GM23338 (cell line): ENCODE results near the gene DNAAF8. TPM values are rescaled to one million over a fixed set of nuclear protein-coding genes. Genes with fewer than 3 reads are reported as not detected.

Experiments used
- ATAC-seq: fragments of 200-7000 bp; cut with Tn5 transposase; 3 replicates; pipeline ENCODE4 v1.9.1; 2020
- DNase-seq: peaks from one replicate; pipeline ENCODE4 v3.0.0-alpha.2; 2015; ENCODE audit warnings: low spot score
- H2AFZ ChIP-seq: fragments of 200-600 bp; sonication (generic); 2 replicates; pipeline ENCODE4 v1.8.0; 2016; ENCODE audit warnings: antibody characterized with exemption, mild to moderate bottlenecking, moderate library complexity
- H3F3A ChIP-seq: fragments of 200-600 bp; sonication (generic); replicated peaks from 2 replicates; pipeline ENCODE4 v1.8.0; 2017; ENCODE audit warnings: antibody characterized with exemption, mixed run types, low read depth
- H3K27ac ChIP-seq: fragments of 200-600 bp; sonication (generic); 2 replicates; pipeline ENCODE4 v1.6.1; 2016; ENCODE audit warnings: low read depth
- H3K27me3 ChIP-seq: fragments of 200-600 bp; sonication (generic); 2 replicates; pipeline ENCODE4 v1.8.0; 2016; ENCODE audit warnings: mild to moderate bottlenecking, mixed run types, moderate library complexity; ENCODE audit not compliant: insufficient read depth
- H3K36me3 ChIP-seq: fragments of 200-600 bp; sonication (generic); 2 replicates; pipeline ENCODE4 v1.8.0; 2016; ENCODE audit warnings: mild to moderate bottlenecking; ENCODE audit not compliant: insufficient read depth
- H3K4me1 ChIP-seq: fragments of 200-600 bp; sonication (generic); 2 replicates; pipeline ENCODE4 v1.8.0; 2016; ENCODE audit warnings: mild to moderate bottlenecking, moderate library complexity; ENCODE audit not compliant: insufficient read depth
- H3K4me2 ChIP-seq: fragments of 200-600 bp; sonication (generic); 2 replicates; pipeline ENCODE4 v1.7.1; 2017; ENCODE audit warnings: mixed run types
- H3K4me3 ChIP-seq: fragments of 200-600 bp; sonication (generic); 2 replicates; pipeline ENCODE4 v1.6.1; 2016; ENCODE audit warnings: mixed run types
- H3K79me2 ChIP-seq: fragments of 200-600 bp; sonication (generic); replicated peaks from 2 replicates; pipeline ENCODE4 v1.8.0; 2017; ENCODE audit warnings: mild to moderate bottlenecking; ENCODE audit not compliant: insufficient read depth
- H3K9me2 ChIP-seq: fragments of 200-600 bp; sonication (generic); 2 replicates; pipeline ENCODE4 v1.8.0; 2017; ENCODE audit not compliant: insufficient read depth
- H4K20me1 ChIP-seq: fragments of 200-600 bp; sonication (generic); replicated peaks from 2 replicates; pipeline ENCODE4 v1.8.0; 2017; ENCODE audit warnings: mild to moderate bottlenecking; ENCODE audit not compliant: insufficient read depth
- H3K27ac Mint-ChIP-seq: 2 replicates; pipeline ENCODE4 v1.8.0; 2020; ENCODE audit warnings: inconsistent platforms, mild to moderate bottlenecking, moderate library complexity, mixed read lengths
- H3K27me3 Mint-ChIP-seq: 3 replicates; pipeline ENCODE4 v1.8.0; 2022; ENCODE audit warnings: low read depth, mild to moderate bottlenecking, moderate library complexity, mixed read lengths, inconsistent platforms; ENCODE audit not compliant: insufficient read depth, poor library complexity
- H3K36me3 Mint-ChIP-seq: 3 replicates; pipeline ENCODE4 v1.8.0; 2021; ENCODE audit warnings: low read depth, mild to moderate bottlenecking, inconsistent platforms, moderate library complexity, mixed read lengths
- H3K4me1 Mint-ChIP-seq: 3 replicates; pipeline ENCODE4 v1.8.0; 2020; ENCODE audit warnings: mild to moderate bottlenecking, inconsistent platforms, mixed read lengths
- H3K4me3 Mint-ChIP-seq: 3 replicates; pipeline ENCODE4 v1.8.0; 2021; ENCODE audit warnings: moderate library complexity, mild to moderate bottlenecking, inconsistent platforms, mixed read lengths
- H3K9me3 Mint-ChIP-seq: 3 replicates; pipeline ENCODE4 v1.8.0; 2020; ENCODE audit warnings: moderate library complexity, mild to moderate bottlenecking, inconsistent platforms, mixed read lengths
- CREB1 ChIP-seq: fragments of 250-450 bp; sonication (Bioruptor Pico); IDR thresholded peaks from 2 replicates; pipeline ENCODE4 v1.5.0; 2020; ENCODE audit warnings: low read depth, mild to moderate bottlenecking, moderate library complexity
- EZH2 ChIP-seq: fragments of 200-600 bp; sonication (generic); IDR thresholded peaks from one replicate; pipeline ENCODE4 v1.8.0; 2017; ENCODE audit warnings: antibody characterized with exemption, mild to moderate bottlenecking, low read depth; ENCODE audit not compliant: unreplicated experiment
- EZH2phosphoT487 ChIP-seq: fragments of 200-600 bp; sonication (generic); IDR thresholded peaks from one replicate; pipeline ENCODE4 v1.8.1; 2018; ENCODE audit warnings: antibody characterized with exemption; ENCODE audit not compliant: unreplicated experiment
- JUNB ChIP-seq: IDR thresholded peaks from one replicate; pipeline ENCODE4 v1.6.1; 2016; ENCODE audit warnings: antibody characterized with exemption; ENCODE audit not compliant: unreplicated experiment
- NANOG ChIP-seq: IDR thresholded peaks from 2 replicates; pipeline ENCODE4 v1.6.1; 2016; ENCODE audit warnings: antibody characterized with exemption, borderline replicate concordance
- POLR2AphosphoS5 ChIP-seq: IDR thresholded peaks from 2 replicates; pipeline ENCODE4 v1.6.1; 2016; ENCODE audit warnings: antibody characterized with exemption, low read depth
- ZNF114 ChIP-seq: fragments of 250-450 bp; sonication (Bioruptor Pico); IDR thresholded peaks from 2 replicates; pipeline ENCODE4 v1.5.0; 2020; ENCODE audit warnings: mild to moderate bottlenecking, moderate library complexity
- ZNF331 ChIP-seq: fragments of 250-450 bp; sonication (Bioruptor Pico); IDR thresholded peaks from 2 replicates; pipeline ENCODE4 v1.5.0; 2020; ENCODE audit warnings: low read depth, mild to moderate bottlenecking, moderate library complexity
- polyA plus RNA-seq: library from polyadenylated mRNA; unstranded; fragments of >200 nt; fragmentation: Nextera tagmentation; extraction: Ambion mirVana; gene quantifications from 2 replicates; pipeline ENCODE4 v1.2.1, GENCODE V29; 2016
- total RNA-seq: library from RNA; depleted of rRNA; stranded (reverse); fragments of >200 nt; shearing (Covaris generic); gene quantifications from 2 replicates; pipeline ENCODE4 v1.2.3, GENCODE V29; 2014
- TF ChIP-seq, protein P1 (sequence below), 2 experiments: fragments of 200-600 bp in 1 of 2; sonication (generic) in 1 of 2; conservative IDR thresholded peaks; 2 replicates each; pipeline versions ENCODE4 v1.5.1 to v1.6.1; 2016 to 2017; ENCODE audit warnings: antibody characterized with exemption in 2 of 2, low read depth in 2 of 2, mild to moderate bottlenecking in 2 of 2, moderate library complexity in 1 of 2
- TF ChIP-seq, protein P2 (sequence below): fragments of 250-450 bp; sonication (Bioruptor Pico); IDR thresholded peaks from 2 replicates; pipeline ENCODE4 v1.5.0; 2020; ENCODE audit warnings: mild to moderate bottlenecking, moderate library complexity

The DNAAF8 gene
- total and polyA plus RNA-seq, 2 experiments from 2014 or later = 0.34 to 1.3 TPM

DNA sequence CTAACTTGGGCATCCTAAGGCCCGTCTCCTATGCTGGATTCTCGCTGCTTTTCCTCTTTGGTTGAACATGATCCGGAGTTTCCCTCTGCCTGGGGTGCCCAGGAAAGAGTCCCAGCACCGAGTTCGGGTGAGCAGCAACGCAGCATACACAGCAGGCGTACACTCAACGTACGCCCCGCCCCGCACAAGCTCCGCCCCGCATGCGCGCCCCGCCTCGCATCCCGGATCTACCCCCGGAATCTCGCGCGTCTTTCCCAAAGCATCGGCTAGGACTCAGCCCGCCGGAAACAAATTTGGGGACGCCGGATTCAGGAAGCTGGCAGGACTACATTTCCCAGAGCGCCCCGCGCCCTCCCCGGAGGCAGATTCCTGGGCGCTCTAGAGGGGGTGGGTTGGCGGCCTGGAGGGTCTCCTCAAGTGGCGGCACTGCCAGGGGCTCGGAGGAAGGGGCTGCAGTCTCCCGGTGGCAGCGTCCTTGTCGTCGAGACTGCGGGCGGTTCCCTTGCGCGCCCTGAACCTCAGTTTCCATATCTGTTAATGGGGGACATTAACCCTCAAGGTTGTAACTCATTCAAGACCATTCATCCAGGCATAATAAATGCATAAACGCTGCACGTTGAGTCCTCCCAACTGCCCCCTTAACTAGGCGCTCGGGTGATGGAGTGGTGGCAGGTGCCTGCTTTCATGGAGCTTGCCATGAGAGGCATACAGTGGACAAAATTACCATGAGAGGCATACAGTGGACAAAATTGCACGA lies 34.4 kb downstream of the DNAAF8 start (continued):
- TF ChIP-seq EZH2 (no peak), JUNB (no peak), ZNF114 (CRISPR knock-in tag) (no peak), ZNF331 (CRISPR knock-in tag) (no peak), POLR2AphosphoS5 (peak; percentile 81)
- TF ChIP-seq, protein P1, sequence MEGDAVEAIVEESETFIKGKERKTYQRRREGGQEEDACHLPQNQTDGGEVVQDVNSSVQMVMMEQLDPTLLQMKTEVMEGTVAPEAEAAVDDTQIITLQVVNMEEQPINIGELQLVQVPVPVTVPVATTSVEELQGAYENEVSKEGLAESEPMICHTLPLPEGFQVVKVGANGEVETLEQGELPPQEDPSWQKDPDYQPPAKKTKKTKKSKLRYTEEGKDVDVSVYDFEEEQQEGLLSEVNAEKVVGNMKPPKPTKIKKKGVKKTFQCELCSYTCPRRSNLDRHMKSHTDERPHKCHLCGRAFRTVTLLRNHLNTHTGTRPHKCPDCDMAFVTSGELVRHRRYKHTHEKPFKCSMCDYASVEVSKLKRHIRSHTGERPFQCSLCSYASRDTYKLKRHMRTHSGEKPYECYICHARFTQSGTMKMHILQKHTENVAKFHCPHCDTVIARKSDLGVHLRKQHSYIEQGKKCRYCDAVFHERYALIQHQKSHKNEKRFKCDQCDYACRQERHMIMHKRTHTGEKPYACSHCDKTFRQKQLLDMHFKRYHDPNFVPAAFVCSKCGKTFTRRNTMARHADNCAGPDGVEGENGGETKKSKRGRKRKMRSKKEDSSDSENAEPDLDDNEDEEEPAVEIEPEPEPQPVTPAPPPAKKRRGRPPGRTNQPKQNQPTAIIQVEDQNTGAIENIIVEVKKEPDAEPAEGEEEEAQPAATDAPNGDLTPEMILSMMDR (conservative IDR thresholded peaks at IDR 0.05; ENCODE audit: low read depth in 2 of 2) = no peak

DNA sequence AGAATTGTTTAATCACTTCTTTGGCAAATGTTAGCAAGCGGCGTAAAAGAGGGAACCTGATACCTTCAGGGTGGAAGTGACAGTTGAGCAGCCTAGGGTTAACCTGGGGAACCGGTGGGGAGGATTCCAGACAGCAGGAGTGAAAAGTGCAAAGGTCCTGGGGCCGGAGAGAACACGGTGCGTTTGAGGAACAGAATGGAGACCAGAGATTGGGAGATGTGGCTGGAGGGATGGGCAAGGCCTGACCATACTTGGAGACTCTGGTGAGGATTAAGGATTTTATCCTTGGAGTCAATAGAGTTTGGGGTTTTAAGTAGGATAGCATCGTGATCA lies 34.9 kb downstream of the DNAAF8 start:
- no peaks in the 10 kb centered on the region for H4K20me1 ChIP-seq
- peak overlapping the region; percentile 89 for H3K4me2 ChIP-seq
- H3K36me3 ChIP-seq = no peaks in the 10 kb centered on the region
- H3K27me3 Mint-ChIP-seq = peaks cover 15% of the 10 kb centered on the region
- ATAC-seq = no peak
- no peak overlapping the region for H3K27ac Mint-ChIP-seq
- H3K4me3 ChIP-seq = peak overlapping the region; percentile 94
- H3K36me3 Mint-ChIP-seq = peaks cover 10% of the 10 kb centered on the region
- H3K9me3 Mint-ChIP-seq = no peaks in the 10 kb centered on the region
- no peak for DNase-seq
- H2AFZ ChIP-seq = peak overlapping the region; percentile 90
- no peaks in the 10 kb centered on the region for H3K27me3 ChIP-seq
- no peaks in the 10 kb centered on the region for H3K9me2 ChIP-seq
- peaks cover 23% of the 10 kb centered on the region for H3K4me1 Mint-ChIP-seq
- peaks cover 17% of the 10 kb centered on the region for H3K79me2 ChIP-seq
- peak overlapping the region; percentile 80 for H3K4me3 Mint-ChIP-seq
- peaks cover 17% of the 10 kb centered on the region; the same call in 1 of the 2 replicates for H3F3A ChIP-seq
- H3K27ac ChIP-seq = no peak overlapping the region
- TF ChIP-seq EZH2 = no peak
- no peak for TF ChIP-seq CREB1 (CRISPR knock-in tag)
- TF ChIP-seq, protein P2, sequence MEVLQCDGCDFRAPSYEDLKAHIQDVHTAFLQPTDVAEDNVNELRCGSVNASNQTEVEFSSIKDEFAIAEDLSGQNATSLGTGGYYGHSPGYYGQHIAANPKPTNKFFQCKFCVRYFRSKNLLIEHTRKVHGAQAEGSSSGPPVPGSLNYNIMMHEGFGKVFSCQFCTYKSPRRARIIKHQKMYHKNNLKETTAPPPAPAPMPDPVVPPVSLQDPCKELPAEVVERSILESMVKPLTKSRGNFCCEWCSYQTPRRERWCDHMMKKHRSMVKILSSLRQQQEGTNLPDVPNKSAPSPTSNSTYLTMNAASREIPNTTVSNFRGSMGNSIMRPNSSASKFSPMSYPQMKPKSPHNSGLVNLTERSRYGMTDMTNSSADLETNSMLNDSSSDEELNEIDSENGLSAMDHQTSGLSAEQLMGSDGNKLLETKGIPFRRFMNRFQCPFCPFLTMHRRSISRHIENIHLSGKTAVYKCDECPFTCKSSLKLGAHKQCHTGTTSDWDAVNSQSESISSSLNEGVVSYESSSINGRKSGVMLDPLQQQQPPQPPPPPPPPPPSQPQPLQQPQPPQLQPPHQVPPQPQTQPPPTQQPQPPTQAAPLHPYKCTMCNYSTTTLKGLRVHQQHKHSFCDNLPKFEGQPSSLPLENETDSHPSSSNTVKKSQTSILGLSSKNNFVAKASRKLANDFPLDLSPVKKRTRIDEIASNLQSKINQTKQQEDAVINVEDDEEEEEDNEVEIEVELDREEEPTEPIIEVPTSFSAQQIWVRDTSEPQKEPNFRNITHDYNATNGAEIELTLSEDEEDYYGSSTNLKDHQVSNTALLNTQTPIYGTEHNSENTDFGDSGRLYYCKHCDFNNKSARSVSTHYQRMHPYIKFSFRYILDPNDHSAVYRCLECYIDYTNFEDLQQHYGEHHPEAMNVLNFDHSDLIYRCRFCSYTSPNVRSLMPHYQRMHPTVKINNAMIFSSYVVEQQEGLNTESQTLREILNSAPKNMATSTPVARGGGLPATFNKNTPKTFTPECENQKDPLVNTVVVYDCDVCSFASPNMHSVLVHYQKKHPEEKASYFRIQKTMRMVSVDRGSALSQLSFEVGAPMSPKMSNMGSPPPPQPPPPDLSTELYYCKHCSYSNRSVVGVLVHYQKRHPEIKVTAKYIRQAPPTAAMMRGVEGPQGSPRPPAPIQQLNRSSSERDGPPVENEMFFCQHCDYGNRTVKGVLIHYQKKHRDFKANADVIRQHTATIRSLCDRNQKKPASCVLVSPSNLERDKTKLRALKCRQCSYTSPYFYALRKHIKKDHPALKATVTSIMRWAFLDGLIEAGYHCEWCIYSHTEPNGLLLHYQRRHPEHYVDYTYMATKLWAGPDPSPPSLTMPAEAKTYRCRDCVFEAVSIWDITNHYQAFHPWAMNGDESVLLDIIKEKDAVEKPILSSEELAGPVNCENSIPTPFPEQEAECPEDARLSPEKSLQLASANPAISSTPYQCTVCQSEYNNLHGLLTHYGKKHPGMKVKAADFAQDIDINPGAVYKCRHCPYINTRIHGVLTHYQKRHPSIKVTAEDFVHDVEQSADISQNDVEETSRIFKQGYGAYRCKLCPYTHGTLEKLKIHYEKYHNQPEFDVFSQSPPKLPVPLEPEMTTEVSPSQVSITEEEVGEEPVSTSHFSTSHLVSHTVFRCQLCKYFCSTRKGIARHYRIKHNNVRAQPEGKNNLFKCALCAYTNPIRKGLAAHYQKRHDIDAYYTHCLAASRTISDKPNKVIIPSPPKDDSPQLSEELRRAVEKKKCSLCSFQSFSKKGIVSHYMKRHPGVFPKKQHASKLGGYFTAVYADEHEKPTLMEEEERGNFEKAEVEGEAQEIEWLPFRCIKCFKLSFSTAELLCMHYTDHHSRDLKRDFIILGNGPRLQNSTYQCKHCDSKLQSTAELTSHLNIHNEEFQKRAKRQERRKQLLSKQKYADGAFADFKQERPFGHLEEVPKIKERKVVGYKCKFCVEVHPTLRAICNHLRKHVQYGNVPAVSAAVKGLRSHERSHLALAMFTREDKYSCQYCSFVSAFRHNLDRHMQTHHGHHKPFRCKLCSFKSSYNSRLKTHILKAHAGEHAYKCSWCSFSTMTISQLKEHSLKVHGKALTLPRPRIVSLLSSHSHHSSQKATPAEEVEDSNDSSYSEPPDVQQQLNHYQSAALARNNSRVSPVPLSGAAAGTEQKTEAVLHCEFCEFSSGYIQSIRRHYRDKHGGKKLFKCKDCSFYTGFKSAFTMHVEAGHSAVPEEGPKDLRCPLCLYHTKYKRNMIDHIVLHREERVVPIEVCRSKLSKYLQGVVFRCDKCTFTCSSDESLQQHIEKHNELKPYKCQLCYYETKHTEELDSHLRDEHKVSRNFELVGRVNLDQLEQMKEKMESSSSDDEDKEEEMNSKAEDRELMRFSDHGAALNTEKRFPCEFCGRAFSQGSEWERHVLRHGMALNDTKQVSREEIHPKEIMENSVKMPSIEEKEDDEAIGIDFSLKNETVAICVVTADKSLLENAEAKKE (CRISPR knock-in tag) = no peak
- TF ChIP-seq, protein P1 (conservative IDR thresholded peaks at IDR 0.05; ENCODE audit: low read depth in 2 of 2) = no peak
- no peak for TF ChIP-seq EZH2phosphoT487
- no peak for TF ChIP-seq ZNF331 (CRISPR knock-in tag)
- no peak for TF ChIP-seq NANOG
- H3K4me1 ChIP-seq = peaks cover 19% of the 10 kb centered on the region
